Measurements from ENCODE around the gene BPIFA2.

BPIFA2 gene

GRCh38 chr20:33203444-33203843, 35.5 kb downstream of the BPIFA2 start:
- DNase-seq = no peak

DNA sequence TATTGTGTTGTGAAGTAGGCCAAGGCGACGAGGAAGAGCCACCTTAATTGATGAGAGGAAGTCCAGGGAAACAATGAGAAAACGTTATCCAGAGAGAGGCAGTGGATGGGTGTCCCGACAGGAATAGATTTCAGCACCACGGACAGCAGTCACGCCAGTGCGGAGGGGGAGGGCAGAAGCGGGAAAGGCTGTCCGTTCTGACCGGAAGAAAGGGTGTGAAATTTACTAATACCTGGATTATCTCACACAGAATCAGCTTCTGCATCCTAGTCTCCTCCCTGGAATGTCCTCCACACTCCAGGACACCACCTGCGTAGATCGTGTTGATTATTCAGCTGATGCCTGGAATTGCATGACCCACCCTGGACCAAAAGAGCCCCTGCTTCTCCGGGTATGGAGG, 41.8 kb downstream of the BPIFA2 start:
- peak; percentile 63 for DNase-seq

GRCh38 chr20:33210371-33210770, 42.4 kb downstream of the BPIFA2 start:
- DNase-seq = no peak

- no peak for DNase-seq
Measured at GRCh38 chr20:33211817-33212424, 44.0 kb downstream of the BPIFA2 start.

DNA sequence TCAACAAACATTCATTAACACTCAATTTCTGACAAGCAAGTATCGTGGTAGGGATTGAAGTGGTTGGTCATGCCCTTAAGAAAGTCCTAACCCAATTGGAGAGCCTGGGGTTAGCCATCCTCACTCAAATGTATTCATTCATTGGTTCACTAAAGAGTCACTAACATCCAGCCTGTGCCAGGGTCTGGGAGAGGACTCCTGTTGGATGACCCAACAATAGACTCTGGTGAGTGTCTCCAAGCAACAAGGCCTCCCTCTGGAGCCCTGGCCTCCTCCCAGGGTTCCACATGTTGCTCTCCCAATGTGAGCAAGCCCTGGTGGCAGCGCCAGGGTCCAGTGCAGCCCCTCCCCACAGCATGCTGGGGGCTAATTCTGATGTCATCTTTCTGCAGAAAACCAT, 49.1 kb downstream of the BPIFA2 start, which contains the start of gene BPIFA3:
Gene BPIFA3, plus strand, starts transcription at position 301 of the 400 bp plus-strand sequence. CDS start 185 bp downstream, outside the sequence.
- DNase-seq = no peak

DNA sequence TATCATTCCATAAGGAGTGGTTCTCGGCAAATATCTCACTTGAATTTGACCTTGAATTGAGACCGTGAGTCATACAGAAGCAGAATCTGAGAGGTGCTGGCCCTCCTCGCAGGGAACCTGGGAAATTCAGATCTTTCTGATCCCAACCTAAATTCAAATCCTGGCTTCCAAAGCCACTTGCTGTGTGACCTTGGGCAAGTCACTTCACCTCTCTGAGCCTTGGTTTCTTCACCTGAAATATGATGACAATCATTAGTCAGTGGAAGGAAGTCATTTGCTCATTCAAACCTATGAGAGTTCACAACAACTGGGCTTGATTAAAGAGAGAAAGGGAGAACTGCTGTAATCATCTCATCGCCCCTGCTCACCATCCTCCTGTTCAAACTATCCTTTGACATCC, 56.4 kb downstream of the BPIFA2 start:
- no peak for DNase-seq

- DNase-seq = no peak
Measured at GRCh38 chr20:33229843-33230242, 61.9 kb downstream of the BPIFA2 start.
